Mesenchymal stem cell (in vitro differentiated cells and primary cell): Measurements from ENCODE around the gene GREM1.
A peak's percentile ranks its signal among the peaks of the same experiment; 100 is the strongest.

Experiments
- DNase-seq: peaks from one replicate; pipeline ENCODE4 v3.0.0-alpha.2; 2013
- H2AFZ ChIP-seq: one replicate; pipeline ENCODE4 v1.6.1; 2013; ENCODE audit warnings: low read depth, mild to moderate bottlenecking, control low read depth, inconsistent platforms, low read length, moderate library complexity
- H2AK5ac ChIP-seq: 2 replicates; pipeline ENCODE4 v1.6.1; 2013; ENCODE audit warnings: low read length, moderate library complexity, mild to moderate bottlenecking, inconsistent platforms; ENCODE audit not compliant: severe bottlenecking
- H2BK120ac ChIP-seq: one replicate; pipeline ENCODE4 v1.6.1; 2013; ENCODE audit warnings: low read depth, mild to moderate bottlenecking, inconsistent platforms, low read length, moderate library complexity
- H2BK12ac ChIP-seq, 2 experiments: one replicate each; pipeline ENCODE4 v1.6.1; 2013; ENCODE audit warnings: inconsistent platforms in 2 of 2, low read length in 2 of 2, mild to moderate bottlenecking in 2 of 2, moderate library complexity in 2 of 2, control low read depth in 1 of 2
- H2BK15ac ChIP-seq: one replicate; pipeline ENCODE4 v1.6.1; 2013; ENCODE audit warnings: mild to moderate bottlenecking, low read depth, inconsistent platforms; ENCODE audit not compliant: poor library complexity, severe bottlenecking
- H2BK5ac ChIP-seq: 2 replicates; pipeline ENCODE4 v1.6.1; 2013; ENCODE audit warnings: low read depth, mild to moderate bottlenecking, low read length, control low read depth, inconsistent platforms; ENCODE audit not compliant: poor library complexity, severe bottlenecking
- H3K14ac ChIP-seq, 2 experiments: one replicate each; pipeline ENCODE4 v1.6.1; 2013; ENCODE audit warnings: inconsistent platforms in 2 of 2, low read length in 2 of 2, control low read depth in 1 of 2, mild to moderate bottlenecking in 1 of 2, moderate library complexity in 1 of 2
- H3K18ac ChIP-seq, 2 experiments: one replicate each; pipeline ENCODE4 v1.6.1; 2013; ENCODE audit warnings: inconsistent platforms in 2 of 2, low read length in 2 of 2, control low read depth in 1 of 2, low read depth in 1 of 2, mild to moderate bottlenecking in 1 of 2
- H3K23ac ChIP-seq, 2 experiments: one replicate each; pipeline ENCODE4 v1.6.1; 2013; ENCODE audit warnings: inconsistent platforms in 2 of 2, low read length in 2 of 2, mild to moderate bottlenecking in 2 of 2, moderate library complexity in 2 of 2, control low read depth in 1 of 2
- H3K27ac ChIP-seq: 2 replicates; pipeline ENCODE4 v1.5.1; 2013; ENCODE audit warnings: mild to moderate bottlenecking, moderate library complexity, low read length, control low read depth, inconsistent platforms; ENCODE audit not compliant: poor library complexity, severe bottlenecking
- H3K27me3 ChIP-seq, 2 experiments: 2 replicates each; pipeline versions ENCODE4 v1.6.1 to v1.7.0; 2013; ENCODE audit warnings: low read length in 2 of 2, mild to moderate bottlenecking in 2 of 2, moderate library complexity in 2 of 2, control low read depth in 1 of 2, inconsistent platforms in 1 of 2; ENCODE audit not compliant: control insufficient read depth in 1 of 2, insufficient read depth in 1 of 2
- H3K36me3 ChIP-seq, 2 experiments: 2 replicates each; pipeline versions ENCODE4 v1.6.1 to v1.7.0; 2013; ENCODE audit warnings: low read length in 2 of 2, control low read depth in 1 of 2, inconsistent platforms in 1 of 2, low read depth in 1 of 2, mild to moderate bottlenecking in 1 of 2; ENCODE audit not compliant: insufficient read depth in 2 of 2, control insufficient read depth in 1 of 2
- H3K4ac ChIP-seq, 2 experiments: one replicate each; pipeline ENCODE4 v1.6.1; 2013; ENCODE audit warnings: inconsistent platforms in 2 of 2, low read length in 2 of 2, mild to moderate bottlenecking in 2 of 2, moderate library complexity in 2 of 2, control low read depth in 1 of 2, low read depth in 1 of 2
- H3K4me1 ChIP-seq: 2 replicates; pipeline ENCODE4 v1.6.1; 2013; ENCODE audit warnings: low read depth, low read length, control low read depth; ENCODE audit not compliant: control insufficient read depth, insufficient read depth
- H3K4me2 ChIP-seq: 2 replicates; pipeline ENCODE4 v1.6.1; 2013; ENCODE audit warnings: low read length, mild to moderate bottlenecking, inconsistent platforms; ENCODE audit not compliant: poor library complexity, severe bottlenecking
- H3K4me3 ChIP-seq, 2 experiments: 2 replicates each; pipeline versions ENCODE4 v1.5.1 to v1.7.0; 2013; ENCODE audit warnings: low read length in 2 of 2, mild to moderate bottlenecking in 2 of 2, control low read depth in 1 of 2, low read depth in 1 of 2; ENCODE audit not compliant: insufficient read depth in 1 of 2
- H3K79me1 ChIP-seq: replicated peaks from 2 replicates; pipeline ENCODE4 v1.6.1; 2013; ENCODE audit warnings: mild to moderate bottlenecking, control low read depth, low read length, inconsistent platforms; ENCODE audit not compliant: poor library complexity, severe bottlenecking
- H3K9ac ChIP-seq: 2 replicates; pipeline ENCODE4 v1.7.0; 2013; ENCODE audit warnings: mild to moderate bottlenecking, low read length, moderate library complexity
- H3K9me3 ChIP-seq: 2 replicates; pipeline ENCODE4 v1.7.0; 2013; ENCODE audit warnings: mild to moderate bottlenecking, low read length; ENCODE audit not compliant: control insufficient read depth
- H4K8ac ChIP-seq: one replicate; pipeline ENCODE4 v1.6.1; 2013; ENCODE audit warnings: inconsistent platforms, mild to moderate bottlenecking, low read length, moderate library complexity
- H4K91ac ChIP-seq: one replicate; pipeline ENCODE4 v1.6.1; 2013; ENCODE audit warnings: mild to moderate bottlenecking, low read length, inconsistent platforms
- WGBS: methylation state at CpG from one replicate; pipeline ENCODE4 v1.1.7; 2013; ENCODE audit warnings: mixed read lengths; 5-methylcytosine and 5-hydroxymethylcytosine counted together

GREM1 gene

DNA sequence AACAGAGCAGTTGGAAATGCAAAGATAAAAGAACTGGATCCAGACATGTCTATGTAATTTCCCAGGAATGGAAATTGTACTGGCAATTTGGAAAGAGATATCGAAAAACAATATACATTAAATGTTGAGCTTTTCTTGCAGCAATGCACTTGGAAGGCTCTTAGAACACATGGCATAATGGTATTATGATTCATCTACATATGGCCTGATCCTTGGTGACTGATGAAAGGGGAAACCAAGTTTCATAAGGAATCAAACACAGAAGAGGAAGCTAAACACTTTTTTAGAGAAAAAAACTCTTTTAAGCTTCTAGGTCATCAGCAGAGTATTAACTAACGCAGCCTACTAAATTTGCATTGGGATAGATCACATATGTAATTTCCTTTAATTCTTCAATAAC, 12.4 kb upstream of the GREM1 start:
- H3K4me3 ChIP-seq: no peak overlapping the region
- H3K9ac ChIP-seq: peak overlapping the region; percentile 46
- no peak overlapping the region for H2BK15ac ChIP-seq
- H3K36me3 ChIP-seq: no peaks in the 10 kb centered on the region
- no peak overlapping the region for H4K8ac ChIP-seq
- no peak overlapping the region for H4K91ac ChIP-seq
- H3K27me3 ChIP-seq: peaks cover 0 to 5% of the 10 kb centered on the region in 2 experiments
- no peak overlapping the region for H2BK5ac ChIP-seq
- H3K23ac ChIP-seq: no peak overlapping the region
- no peak overlapping the region for H3K27ac ChIP-seq
- H2BK12ac ChIP-seq: no peak overlapping the region
- no peak overlapping the region for H2BK120ac ChIP-seq
- peaks cover 5% of the 10 kb centered on the region for H3K4me1 ChIP-seq
- DNase-seq: peak; percentile 38
- H3K14ac ChIP-seq: no peak overlapping the region
- H2AK5ac ChIP-seq: no peak overlapping the region
- no peak overlapping the region for H2AFZ ChIP-seq
- no peaks in the 10 kb centered on the region for H3K79me1 ChIP-seq
- H3K4ac ChIP-seq: no peak overlapping the region
- 60% methylated on average over 1 of the region's 2 CpGs for WGBS
- H3K4me2 ChIP-seq: no peak overlapping the region
- H3K18ac ChIP-seq: no peak overlapping the region
- H3K9me3 ChIP-seq: no peaks in the 10 kb centered on the region

DNA sequence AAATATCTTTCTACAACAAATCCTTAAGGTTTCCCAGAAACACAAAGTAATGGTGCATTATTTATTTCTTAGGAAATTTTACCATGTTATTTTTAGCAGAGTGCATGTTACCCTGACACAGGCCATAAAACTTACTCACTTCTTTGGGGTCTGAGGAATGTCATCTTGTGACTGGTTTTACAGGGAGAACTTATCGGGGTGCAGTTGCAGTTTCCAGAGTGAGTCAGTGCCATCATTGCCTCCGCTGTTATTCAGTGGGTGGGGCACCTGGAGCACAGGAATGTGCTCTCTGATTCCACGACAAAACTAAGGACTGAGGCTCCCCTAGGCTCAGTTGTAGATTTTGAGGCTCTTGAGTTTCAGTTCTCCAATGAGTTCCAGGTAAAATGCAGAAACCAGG, 11.1 kb upstream of the GREM1 start:
- no peak overlapping the region for H2BK15ac ChIP-seq

DNA sequence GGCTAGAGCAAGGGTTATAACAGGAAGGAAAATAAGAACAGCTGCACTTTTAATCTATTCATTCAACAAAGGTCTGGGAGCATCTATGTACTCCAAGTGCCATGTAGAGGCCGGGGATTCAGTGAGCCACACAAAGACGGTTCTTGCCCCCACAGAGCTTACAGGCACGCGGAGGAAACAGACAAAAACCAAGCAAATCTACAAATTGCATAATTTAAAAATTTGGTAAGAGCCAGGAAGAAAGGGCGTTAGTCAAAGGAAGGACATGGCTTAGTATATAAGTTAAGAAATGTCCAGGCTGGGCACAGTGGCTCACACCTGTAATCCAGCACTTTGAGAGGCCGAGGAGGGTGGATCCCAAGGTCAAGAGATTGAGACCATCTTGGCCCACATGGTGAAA, 10.4 kb upstream of the GREM1 start:
- no peak overlapping the region for H3K14ac ChIP-seq
- no peaks in the 10 kb centered on the region for H3K79me1 ChIP-seq
- no peak overlapping the region for H2BK5ac ChIP-seq
- H4K91ac ChIP-seq: no peak overlapping the region
- H2AK5ac ChIP-seq: no peak overlapping the region
- no peak overlapping the region for H3K4ac ChIP-seq
- H3K9ac ChIP-seq: no peak overlapping the region
- H3K4me2 ChIP-seq: no peak overlapping the region
- no peak overlapping the region for H2BK120ac ChIP-seq
- no peaks in the 10 kb centered on the region for H3K9me3 ChIP-seq
- H3K23ac ChIP-seq: no peak overlapping the region
- no peaks in the 10 kb centered on the region for H3K36me3 ChIP-seq
- no peak for DNase-seq
- no peak overlapping the region for H2AFZ ChIP-seq
- 100% methylated on average over 2 of the region's 6 CpGs for WGBS
- H3K4me3 ChIP-seq: no peak overlapping the region
- no peak overlapping the region for H2BK15ac ChIP-seq
- peaks cover 0 to 5% of the 10 kb centered on the region in 2 experiments for H3K27me3 ChIP-seq
- H4K8ac ChIP-seq: no peak overlapping the region
- H3K4me1 ChIP-seq: peaks cover 3% of the 10 kb centered on the region
- H2BK12ac ChIP-seq: no peak overlapping the region
- no peak overlapping the region for H3K18ac ChIP-seq
- no peak overlapping the region for H3K27ac ChIP-seq

More for the DNA sequence above, 11.1 kb upstream of the GREM1 start:
- H3K4me1 ChIP-seq: peaks cover 3% of the 10 kb centered on the region
- no peak overlapping the region for H3K23ac ChIP-seq
- H3K4ac ChIP-seq: no peak overlapping the region
- H3K79me1 ChIP-seq: no peaks in the 10 kb centered on the region
- H3K27ac ChIP-seq: peak overlapping the region; percentile 68
- no peak overlapping the region for H2AK5ac ChIP-seq
- no peak overlapping the region for H2BK5ac ChIP-seq
- WGBS: 13% methylated on average over 3 of the region's 3 CpGs
- peak; percentile 63 for DNase-seq
- H3K4me2 ChIP-seq: no peak overlapping the region
- H3K14ac ChIP-seq: no peak overlapping the region
- H4K8ac ChIP-seq: peak overlapping the region; percentile 7
- H2BK12ac ChIP-seq: peak overlapping the region in 1 of 2 experiments; percentile 68
- H3K18ac ChIP-seq: no peak overlapping the region
- peaks cover 0 to 5% of the 10 kb centered on the region in 2 experiments for H3K27me3 ChIP-seq
- H3K9ac ChIP-seq: peak overlapping the region; percentile 46
- no peaks in the 10 kb centered on the region for H3K9me3 ChIP-seq
- no peak overlapping the region for H2AFZ ChIP-seq
- no peak overlapping the region for H4K91ac ChIP-seq
- no peaks in the 10 kb centered on the region for H3K36me3 ChIP-seq
- no peak overlapping the region for H2BK120ac ChIP-seq
- no peak overlapping the region for H3K4me3 ChIP-seq

DNA sequence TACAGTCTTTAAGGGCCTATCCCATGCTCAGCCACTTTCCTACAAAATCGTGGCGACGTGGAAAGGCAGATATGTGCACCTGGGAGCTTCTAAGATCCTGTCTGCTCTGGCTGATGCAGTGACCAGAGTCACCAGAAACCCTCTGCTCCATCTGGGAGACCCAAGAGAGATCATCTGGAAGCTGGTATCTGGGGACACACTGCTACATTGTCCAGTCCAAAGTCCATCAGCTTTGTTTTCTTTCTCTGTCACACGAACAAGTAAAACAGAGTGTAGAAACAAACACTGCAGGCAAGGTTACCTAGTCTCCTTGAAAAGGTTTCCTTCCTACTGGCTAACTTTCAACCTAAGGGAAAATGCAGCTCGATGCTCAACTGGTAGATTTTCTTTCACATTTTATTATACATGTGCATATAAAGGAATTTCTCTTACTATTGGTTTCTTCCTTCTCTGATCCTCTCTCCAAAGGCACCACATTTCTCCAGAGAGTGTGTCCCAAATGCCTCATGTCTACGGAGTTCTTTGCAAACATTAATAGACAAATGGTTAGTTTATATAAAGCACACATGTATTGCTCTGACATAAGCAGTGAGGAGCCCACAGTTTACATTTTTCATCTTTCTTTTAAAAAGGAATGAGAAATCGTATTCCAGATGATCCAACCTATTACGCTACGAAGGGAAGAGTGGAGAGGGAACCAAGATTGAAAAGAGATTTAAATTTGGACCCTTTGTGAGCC, 8.3 kb upstream of the GREM1 start:
- no peak overlapping the region for H2AK5ac ChIP-seq
- peak overlapping the region in 1 of 2 experiments; percentile 15 for H2BK12ac ChIP-seq
- no peak overlapping the region for H4K8ac ChIP-seq
- H3K79me1 ChIP-seq: no peaks in the 10 kb centered on the region
- no peak overlapping the region for H4K91ac ChIP-seq
- H3K36me3 ChIP-seq: no peaks in the 10 kb centered on the region
- no peak overlapping the region for H3K4me2 ChIP-seq
- H2BK15ac ChIP-seq: no peak overlapping the region
- H3K9me3 ChIP-seq: no peaks in the 10 kb centered on the region
- 89% methylated on average over 8 of the region's 9 CpGs for WGBS
- H3K27ac ChIP-seq: no peak overlapping the region
- H2BK5ac ChIP-seq: no peak overlapping the region
- no peak overlapping the region for H3K4me3 ChIP-seq
- peaks cover 3% of the 10 kb centered on the region for H3K4me1 ChIP-seq
- no peak for DNase-seq
- H3K23ac ChIP-seq: no peak overlapping the region
- no peak overlapping the region for H2AFZ ChIP-seq
- no peak overlapping the region for H3K9ac ChIP-seq
- no peak overlapping the region for H3K14ac ChIP-seq
- H3K18ac ChIP-seq: no peak overlapping the region
- peaks cover 0 to 5% of the 10 kb centered on the region in 2 experiments for H3K27me3 ChIP-seq
- no peak overlapping the region for H3K4ac ChIP-seq
- no peak overlapping the region for H2BK120ac ChIP-seq
